ENCODE results near the gene TIMM50. TPM values are rescaled to one million over a fixed set of nuclear protein-coding genes. Genes with fewer than 3 reads are reported as not detected.

The TIMM50 gene
- total and polyA plus RNA-seq, 2 of the 13 experiments (the other 11 are each of a cell fraction or from before 2014, with no cell fraction given), result 91.1 to 92.5 TPM

- TF ChIP-seq ZNF296 (CRISPR knock-in tag; conservative IDR thresholded peaks at IDR 0.05) (no peak; the same call in 1 of the 2 replicates), ZSCAN21 (CRISPR knock-in tag; IDR thresholded peaks at IDR 0.05; ENCODE audit: borderline replicate concordance) (peak; percentile 94), ZFX (CRISPR knock-in tag; IDR thresholded peaks at IDR 0.05; ENCODE audit: low read depth) (peak; percentile 55; the same call in 1 of the 2 replicates), NFE2L2 (IDR thresholded peaks at IDR 0.05; ENCODE audit: low read length) (no peak), SRY (CRISPR knock-in tag; IDR thresholded peaks at IDR 0.05) (peak; percentile 97), ZNF333 (CRISPR knock-in tag; IDR thresholded peaks at IDR 0.05; ENCODE audit: borderline replicate concordance) (no peak), ARID3A (IDR thresholded peaks at IDR 0.05; ENCODE audit: low read depth, low read length) (no peak), ZNF678 (CRISPR knock-in tag; IDR thresholded peaks at IDR 0.05) (peak; percentile 75; the same call in 1 of the 2 replicates), ZNF432 (CRISPR knock-in tag; IDR thresholded peaks at IDR 0.05; ENCODE audit: borderline replicate concordance) (no peak), SAFB2 (CRISPR knock-in tag; IDR thresholded peaks at IDR 0.05; ENCODE audit: borderline replicate concordance, low read depth) (peak; percentile 83; the same call in 1 of the 2 replicates), SP2 (CRISPR knock-in tag; IDR thresholded peaks at IDR 0.05) (peak; percentile 26; the same call in 1 of the 2 replicates), ZNF724P (CRISPR knock-in tag; IDR thresholded peaks at IDR 0.05; ENCODE audit: borderline replicate concordance) (peak; percentile 98), ZNF589 (CRISPR knock-in tag; conservative IDR thresholded peaks at IDR 0.05) (peak; percentile 97), KMT2B (CRISPR knock-in tag; IDR thresholded peaks at IDR 0.05) (no peak), RFXANK (CRISPR knock-in tag; IDR thresholded peaks at IDR 0.05) (no peak), ZNF564 (CRISPR knock-in tag; IDR thresholded peaks at IDR 0.05) (peak; percentile 90; the same call in 1 of the 2 replicates), ZNF703 (CRISPR knock-in tag; IDR thresholded peaks at IDR 0.05; ENCODE audit: borderline replicate concordance) (no peak), ZNF337 (CRISPR knock-in tag; IDR thresholded peaks at IDR 0.05; ENCODE audit: borderline replicate concordance, low read depth) (no peak), TFDP1 (CRISPR knock-in tag; IDR thresholded peaks at IDR 0.05; ENCODE audit: borderline replicate concordance) (peak; percentile 99), SYNCRIP (IDR thresholded peaks at IDR 0.05; ENCODE audit: insufficient read depth, low read depth, low read length) (no peak), ELF4 (CRISPR knock-in tag; IDR thresholded peaks at IDR 0.05; ENCODE audit: borderline replicate concordance) (no peak), DMTF1 (CRISPR knock-in tag; IDR thresholded peaks at IDR 0.05) (no peak; the same call in 1 of the 2 replicates), WIZ (CRISPR knock-in tag; IDR thresholded peaks at IDR 0.05) (0 out of 2 replicates have a peak, but pooled peaks have one; percentile 59), ZNF580 (CRISPR knock-in tag; IDR thresholded peaks at IDR 0.05; ENCODE audit: borderline replicate concordance, low read depth) (0 out of 2 replicates have a peak, but pooled peaks have one; percentile 61)
These were observed 26.5 kb downstream of the TIMM50 start (continued) for GRCh38 chr19:39506944-39507714.

Measured in HepG2 (cell line).